Stimulated activated CD8-positive, alpha-beta memory T cell treated with anti-CD3 and anti-CD28 coated beads, Interleukin-15, amount 100 ng/mL, for 24 hours (primary cell): ENCODE data around the gene OBSL1.
A peak's percentile ranks its signal among the peaks of the same experiment; 100 is the strongest.

Source experiments
- DNase-seq: peaks from one replicate; pipeline ENCODE4 v3.0.0-alpha.2; 2020; ENCODE audit warnings: low read depth

The OBSL1 gene

DNA sequence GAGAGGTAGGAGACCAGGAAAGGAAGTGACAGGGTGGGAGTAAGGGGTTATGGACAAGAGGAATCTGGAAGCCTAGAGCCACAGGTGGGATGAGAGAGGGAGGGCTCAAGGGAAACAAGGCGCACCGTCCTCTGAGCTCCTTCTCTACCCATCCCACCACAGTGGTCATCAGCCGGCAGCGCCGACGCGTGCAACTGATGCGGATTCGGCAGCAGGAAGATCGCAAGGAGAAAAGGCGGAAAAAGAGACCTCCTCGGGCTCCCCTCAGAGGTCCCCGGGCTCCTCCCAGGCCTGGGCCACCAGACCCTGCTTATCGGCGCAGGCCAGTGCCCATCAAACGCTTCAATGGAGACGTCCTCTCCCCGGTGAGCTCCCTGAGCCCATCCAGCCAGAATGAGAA, 22.3 kb downstream of the OBSL1 start:
- no peak for DNase-seq

DNA sequence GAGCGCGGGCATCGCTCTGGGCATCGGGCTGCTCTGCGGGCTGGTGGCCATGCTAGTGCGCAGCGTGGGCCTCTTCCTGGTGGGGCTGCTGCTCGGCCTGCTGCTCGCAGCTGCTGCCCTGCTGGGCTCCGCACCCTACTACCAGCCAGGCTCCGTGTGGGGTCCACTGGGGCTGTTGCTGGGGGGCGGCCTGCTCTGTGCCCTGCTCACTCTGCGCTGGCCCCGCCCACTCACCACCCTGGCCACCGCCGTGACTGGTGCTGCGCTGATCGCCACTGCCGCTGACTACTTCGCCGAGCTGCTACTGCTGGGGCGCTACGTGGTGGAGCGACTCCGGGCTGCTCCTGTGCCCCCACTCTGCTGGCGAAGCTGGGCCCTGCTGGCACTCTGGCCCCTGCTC, 23.7 kb downstream of the OBSL1 start:
- DNase-seq = no peak

DNA sequence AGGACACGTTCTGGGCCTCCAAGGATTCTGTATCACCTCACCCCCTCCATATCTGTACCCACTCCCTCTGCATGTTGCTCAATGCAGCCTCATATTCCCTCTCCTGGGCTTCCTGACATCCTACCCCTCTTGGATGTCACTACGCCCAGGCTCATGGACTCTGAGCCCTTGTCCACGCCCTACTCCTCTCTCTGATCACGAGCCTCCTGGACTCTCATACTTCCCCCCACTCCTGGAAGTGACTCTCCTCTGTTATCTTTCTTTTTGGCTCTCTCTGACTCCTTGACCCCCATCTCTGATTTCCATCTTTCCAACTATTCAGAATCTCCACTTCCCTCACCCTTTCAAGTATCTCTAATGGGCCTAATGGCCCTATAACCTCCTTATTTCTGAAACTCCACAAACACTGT, 25.4 kb downstream of the OBSL1 start:
- no peak for DNase-seq

DNA sequence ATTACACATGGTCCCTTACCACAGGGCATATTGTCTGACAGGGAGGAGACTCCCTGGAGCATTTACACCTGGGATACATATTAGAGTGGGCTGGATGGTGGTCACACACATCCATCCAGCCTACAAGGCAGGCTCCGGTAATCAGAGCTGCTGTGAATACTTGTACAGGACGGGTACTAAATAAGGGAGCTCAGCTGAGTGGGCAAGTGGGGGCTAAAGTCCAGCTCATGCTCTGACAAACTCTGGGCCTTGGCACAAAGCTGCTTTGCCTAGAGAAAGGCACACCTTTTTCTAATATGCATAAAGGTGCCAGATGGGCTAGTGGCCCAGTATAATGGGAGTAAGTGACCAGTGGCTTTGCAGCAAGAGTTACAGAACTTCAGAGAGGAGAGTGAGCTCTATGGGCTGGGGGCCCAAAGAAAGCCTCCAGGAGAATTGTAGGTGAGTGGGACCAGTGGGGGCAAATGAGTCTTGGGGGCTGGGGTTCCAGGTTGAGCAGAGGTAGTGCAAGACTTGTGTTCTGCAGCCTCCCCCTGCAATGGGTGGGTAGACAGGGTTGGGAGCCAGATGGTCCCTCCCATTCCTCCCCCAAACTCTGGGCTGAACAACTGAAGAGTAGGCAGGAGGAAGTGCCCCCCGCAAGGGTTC, 25.9 kb downstream of the OBSL1 start:
- DNase-seq = no peak

DNA sequence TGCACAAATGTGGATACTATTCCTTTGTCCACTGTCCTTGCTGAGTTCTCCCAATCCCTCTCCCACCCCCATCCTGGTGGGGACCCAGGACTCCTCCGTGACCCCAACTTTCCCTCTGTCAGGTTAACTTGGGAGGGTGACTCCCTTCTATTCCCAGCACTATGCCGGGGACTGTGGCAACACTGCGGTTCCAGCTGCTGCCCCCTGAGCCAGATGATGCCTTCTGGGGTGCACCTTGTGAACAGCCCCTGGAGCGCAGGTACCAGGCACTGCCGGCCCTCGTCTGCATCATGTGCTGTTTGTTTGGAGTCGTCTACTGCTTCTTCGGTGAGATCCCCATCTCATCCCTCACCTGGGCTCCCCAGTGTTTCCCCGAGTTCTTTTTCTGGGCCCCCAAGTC, 26.8 kb downstream of the OBSL1 start:
- no peak for DNase-seq

DNA sequence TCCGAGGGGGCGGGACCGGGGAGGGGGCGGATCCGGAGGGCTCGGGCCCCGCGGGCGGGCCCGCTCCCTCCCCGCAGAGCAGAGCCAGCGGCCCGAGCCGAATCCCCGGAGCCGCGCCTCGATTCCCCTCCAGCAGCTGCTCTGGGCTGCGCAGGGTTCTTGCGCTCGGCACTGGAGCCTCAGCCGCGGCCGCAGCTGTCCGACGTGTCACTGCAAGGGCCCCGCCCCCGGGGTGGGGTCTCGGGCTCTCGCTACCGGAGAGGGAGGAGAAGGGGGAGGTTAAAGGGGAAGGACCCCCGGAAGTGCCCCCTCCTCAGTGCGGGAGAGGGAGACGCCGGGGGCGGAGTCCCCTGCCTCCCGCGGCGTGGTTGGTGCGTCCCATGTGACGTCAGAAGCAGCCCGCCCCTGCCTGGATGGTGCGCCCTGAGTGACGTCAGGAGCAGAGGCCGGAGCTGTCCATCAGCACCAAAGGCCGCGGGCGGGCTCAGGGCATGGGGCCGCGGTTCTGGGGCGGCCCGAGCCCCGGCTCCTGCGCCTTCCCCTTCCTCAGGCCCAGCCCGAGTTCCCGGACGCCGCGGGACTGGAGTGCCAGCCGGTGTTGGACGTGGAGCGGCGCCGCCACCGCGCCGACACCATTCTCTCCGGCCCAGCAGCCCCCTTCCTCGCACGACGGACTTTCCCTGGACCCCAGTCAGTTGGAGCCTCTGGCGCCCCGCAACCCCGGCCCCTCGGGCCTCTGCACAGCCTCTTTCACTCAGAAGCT, 27.6 kb downstream of the OBSL1 start, which contains the start of the genes CHPF and TMEM198:
CHPF (minus strand) TSS at position 214 of the 763 bp plus-strand sequence. CDS start 271 bp downstream, outside the sequence.
TMEM198 (plus strand) TSS at position 433 of the 763 bp plus-strand sequence. CDS start 700 bp downstream, outside the sequence.
- peak; percentile 79 for DNase-seq

DNA sequence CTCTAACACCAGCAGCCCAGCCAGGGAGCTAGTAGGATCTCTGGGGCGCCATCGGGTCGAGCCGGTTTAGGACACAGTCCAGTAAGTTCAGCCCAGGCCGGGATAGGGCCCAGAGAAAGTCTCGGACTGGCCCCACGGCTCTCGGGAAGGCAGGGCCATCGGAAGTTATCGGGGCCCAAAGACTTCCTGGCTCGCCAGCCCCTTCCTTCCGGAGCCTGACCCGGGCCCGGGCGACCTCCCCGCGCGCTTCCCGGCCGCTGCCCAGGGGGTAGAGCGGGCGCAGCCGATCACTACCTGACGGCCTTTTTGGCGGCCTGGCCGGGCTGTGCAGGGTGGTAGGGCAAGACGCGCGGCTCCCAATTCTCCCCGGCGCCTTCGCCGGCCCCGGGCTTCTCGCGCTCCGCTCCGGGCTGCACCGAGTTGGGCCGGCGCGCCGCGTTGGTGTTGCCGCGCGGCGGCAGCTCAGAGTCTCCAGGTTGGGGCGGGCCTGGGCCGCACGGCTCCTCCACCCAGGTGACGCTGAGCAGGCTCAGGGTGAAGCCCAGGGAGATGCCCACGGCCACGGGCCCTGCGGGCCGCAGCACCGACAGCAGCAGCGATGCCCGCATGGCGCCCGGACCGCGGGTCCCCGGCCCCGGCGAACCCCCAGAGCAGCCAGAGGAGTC, 28.3 kb downstream of the OBSL1 start:
- no peak for DNase-seq

DNA sequence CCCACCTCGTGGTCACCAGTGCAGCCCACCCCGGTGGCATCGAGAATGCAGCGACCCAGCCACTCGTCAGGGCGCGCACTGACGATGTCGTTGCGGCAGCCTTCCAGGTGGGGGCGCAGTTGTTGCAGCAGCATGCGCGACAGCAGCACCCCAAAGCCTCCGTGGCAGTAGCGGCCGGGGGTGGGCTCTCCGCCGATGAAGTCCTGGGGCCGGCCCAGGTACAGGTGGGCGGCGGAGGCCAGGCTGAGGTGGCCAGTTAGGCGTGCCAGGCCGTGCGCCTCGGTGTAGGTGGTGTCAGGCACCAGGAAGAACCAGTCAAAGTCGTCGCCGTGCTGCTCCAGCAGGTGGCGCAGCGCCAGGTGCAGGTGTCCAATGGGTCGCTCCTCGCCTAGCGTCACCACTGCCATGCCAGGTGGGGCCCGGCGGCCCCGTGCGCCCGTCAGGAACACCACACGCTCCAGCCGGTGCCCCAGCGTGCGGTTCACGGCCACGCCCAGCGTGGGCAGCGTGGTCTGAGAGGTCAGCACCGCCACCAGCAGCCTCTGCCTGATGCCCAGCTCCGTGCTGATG, 29.6 kb downstream of the OBSL1 start:
- DNase-seq = peak; percentile 67

DNA sequence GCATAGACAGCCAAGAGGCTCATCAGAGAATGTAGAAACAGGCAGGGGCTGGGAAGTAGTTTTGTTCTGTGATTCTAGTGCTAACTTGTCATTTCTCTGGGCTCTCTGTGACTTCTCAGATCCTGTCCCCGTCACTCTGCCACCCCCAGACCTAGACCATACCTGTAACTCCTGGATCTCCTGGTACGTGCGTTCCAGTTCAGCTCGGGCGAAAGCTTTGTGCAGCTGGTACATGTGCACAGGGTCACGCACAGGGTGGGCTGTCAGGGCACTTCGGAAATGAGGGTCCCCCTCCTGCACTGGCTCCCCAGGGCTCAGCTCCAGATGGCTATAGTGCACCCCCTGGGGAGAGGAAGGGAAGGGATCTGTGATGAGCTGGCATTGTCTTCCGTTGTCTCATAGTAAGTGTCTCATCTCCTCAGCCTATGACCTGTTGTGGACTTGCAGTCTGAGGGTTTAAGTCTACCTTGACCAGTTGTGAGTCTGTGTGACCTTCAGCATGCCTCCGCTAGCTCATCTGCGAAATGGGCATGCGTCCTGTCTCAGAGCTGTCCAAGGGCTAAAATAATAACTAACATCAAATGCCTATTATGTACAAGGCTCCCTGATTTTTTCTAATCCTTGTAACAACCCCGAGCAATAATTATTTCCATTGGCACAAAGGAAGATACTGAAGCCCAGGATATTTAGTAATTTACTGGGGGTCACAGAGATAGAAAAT, 30.4 kb downstream of the OBSL1 start:
- DNase-seq = no peak

DNA sequence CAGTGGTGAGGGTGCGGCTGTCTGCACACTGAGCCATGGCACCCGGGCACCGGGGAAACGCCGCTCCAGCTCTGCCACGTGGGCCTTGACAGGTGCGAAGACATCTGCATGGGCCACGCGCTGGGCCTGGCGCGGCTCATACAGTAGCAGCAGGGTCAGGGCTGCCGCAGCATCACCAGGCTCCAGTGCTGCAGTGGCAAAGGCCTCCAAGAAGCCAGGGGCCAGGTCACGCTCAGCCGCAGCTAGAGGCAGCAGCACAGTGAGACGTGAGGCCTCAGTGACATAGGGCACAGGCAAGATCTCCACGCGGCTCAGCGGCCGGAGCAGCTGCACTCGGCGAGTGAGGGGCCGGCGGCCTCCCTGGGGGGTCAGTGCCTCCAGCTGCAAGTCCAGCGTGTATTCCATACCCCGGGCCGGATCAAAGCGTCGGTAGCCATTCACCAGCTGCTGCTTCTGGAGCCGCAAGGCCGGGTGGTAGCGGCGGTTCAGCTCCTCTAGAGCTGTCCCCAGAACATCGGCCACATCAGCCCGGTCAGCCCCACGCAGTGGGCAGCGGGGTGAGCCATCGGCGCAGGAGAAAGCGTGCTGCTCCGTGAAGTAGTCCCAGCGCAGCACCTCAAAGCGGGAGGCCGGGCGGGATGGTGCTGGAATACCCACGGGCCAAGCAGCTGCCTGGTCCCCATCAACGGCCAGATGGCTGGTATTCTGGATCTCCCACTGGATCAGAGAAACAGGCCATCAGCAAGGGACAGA, 31.2 kb downstream of the OBSL1 start:
- DNase-seq = no peak

DNA sequence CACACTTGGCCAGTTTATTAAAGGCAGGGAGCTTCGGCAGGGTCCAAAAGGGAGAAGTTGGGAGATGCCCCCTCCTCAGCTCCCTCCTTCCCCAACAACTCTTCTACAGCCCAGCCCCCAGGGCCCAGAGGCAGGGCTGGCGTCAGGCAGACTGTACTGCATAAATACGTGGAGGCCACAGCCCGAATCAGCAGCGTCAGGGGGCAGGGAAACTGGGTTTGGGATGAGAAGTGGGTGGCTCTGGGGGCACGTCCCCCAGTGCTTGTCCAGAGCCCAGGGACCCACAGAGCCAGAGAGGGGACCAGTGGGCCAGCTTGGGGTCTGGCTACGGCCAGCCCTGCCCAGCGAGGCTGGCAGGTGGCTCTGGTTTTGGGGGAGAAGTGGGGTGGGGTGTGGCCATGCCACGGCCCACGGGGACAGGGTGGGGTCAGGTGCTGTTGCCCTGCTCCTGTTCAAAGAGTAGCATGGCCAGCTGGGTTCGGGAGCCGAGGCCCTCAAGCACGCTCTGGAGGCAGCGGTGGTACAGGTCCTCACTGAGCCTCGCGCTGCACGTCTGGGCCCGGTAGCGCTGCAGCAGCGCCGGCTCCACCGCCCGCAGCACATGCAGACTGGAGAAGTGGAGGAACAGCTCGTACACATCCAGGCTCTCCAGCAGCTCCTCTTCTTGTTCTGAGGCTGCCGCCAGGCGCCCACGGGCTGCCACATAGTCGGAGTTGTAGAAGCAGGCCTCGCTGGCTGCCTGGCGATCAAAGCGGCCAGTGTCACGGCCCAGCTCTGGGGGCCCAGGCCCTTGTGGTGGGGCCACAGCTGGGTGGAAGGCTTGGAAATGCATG, 32.2 kb downstream of the OBSL1 start:
- no peak for DNase-seq

DNA sequence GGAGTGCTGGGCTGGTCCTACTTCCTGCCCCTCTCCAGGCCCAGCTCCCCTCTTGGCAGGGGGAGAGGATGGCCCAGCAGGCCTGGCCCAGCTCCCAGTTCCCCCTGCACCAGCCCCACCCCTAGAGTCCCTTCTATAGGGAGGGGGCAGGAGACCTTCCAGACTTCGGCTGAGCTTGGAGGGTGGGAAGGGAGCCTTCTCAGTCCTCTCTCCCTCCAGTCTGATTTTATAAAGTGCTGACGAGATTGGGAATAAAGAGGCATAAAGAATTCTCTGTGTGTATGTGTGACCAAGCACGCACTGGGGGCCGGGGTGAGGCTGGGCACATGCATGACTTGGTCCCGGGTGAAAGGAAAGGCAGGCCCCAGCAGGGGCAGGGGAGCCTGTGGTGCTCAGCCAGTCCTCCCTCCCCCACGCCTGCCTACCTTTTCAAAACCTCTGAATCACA, 32.8 kb downstream of the OBSL1 start:
- DNase-seq = no peak

DNA sequence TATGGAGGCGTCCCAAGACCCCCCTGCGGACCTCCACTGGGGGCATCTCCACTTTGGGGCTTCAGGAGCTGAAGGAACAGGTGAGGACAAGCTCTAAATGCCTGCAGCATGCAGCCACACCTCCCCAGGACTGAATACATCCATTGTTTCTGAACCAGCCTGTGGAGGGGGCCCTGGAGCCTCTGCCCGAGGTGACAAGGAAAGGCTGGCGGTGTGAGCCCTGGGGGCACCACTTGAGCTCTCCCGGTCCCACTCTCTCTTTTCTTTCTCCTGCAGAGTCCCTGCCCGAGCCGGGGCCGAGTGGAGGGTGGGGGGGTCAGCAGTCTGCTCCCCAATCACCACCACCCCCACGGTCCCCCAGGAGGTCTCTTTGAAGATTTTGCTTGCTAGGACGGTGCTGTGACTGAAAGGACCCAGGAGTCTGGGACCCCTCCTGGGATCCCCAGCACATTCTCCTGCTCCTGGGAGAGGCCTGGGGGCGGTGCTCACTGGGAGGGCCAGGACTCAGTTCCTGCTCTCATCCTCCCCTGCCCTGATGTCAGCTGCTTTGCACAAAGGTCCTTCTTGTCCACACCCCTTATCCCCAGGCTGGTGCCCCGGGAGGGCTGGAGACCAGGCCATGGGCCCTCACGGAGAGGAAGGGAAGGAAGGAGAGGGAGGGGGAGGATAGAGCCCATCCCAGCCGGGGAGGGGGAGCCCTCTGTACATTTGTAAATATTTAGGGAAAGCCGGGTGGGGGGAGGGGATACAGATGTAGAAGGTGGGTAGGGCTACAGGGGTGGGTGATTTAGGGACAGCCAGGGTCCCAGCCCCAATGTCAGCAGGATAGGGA, 33.5 kb downstream of the OBSL1 start:
- DNase-seq = no peak

DNA sequence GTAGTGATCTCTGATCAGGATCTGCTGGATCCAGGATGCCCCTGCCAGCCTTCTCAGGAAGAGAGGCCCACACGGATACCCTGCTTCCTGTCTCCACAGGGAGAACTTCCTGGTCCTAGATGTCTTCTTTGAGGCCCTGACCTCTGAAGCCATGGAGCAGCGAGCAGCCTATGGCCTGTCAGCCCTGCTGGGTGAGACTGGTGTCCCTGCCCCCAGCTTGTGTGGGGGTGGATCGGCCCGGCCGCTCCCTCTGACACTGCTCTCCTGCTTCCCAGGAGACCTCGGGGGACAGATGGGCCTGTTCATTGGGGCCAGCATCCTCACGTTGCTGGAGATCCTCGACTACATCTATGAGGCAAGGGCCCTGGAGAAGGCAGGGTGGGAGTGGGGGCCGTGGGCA, 34.4 kb downstream of the OBSL1 start:
- DNase-seq = no peak

DNA sequence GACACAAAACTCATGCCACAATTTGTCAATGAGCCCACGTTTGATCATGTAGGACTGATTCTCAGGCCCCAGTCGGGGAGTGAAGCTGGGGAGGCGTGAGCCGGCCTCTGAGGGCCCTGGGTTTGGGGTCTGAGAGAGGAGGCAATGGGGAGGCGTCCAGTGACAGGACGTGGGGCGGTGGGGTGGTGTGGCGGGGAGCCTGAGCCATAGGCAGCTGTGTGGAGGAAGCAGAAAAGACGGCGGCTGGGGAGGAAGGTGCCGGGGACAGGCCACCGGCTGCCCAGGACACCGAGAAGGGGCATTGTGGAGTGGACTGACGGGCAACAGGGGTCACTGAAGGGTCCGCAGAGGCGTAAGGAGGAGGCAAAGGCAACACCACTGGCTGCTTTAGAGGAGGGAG, 34.9 kb downstream of the OBSL1 start:
- DNase-seq = no peak

DNA sequence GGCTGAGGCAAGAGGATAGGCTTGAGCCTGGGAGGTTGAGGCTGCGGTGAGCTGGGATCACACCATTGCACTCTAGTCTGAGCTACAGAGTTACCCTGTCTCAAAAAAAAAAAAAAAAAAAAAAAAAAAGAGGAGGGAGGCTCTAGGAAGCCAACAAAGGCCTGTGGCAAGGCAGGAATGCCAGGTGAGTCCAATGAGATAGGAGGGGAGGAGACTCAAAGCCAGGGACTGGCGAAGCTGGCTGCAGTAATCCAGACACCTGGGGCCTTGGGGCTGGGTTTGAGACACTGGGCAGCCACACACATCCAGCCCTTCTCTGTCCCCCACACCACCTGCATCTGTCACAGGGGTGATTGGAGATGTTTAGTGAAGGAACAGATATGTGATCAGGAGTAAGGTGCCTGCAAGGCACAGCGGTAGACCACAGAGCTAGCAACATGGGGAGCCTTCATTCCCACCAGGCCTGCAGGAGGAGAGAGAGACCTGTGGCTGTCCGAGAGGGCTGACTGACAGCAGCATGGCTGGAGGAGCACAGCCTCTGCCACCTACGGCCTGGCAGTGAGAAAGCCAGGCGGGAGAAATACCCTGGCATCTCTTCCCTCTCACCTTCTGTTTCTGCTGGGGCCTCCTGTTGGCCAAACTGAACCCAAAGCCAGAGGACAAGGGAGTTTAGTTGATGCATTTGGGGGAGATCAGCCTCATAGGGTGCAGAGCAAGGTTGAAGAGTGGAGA, 37.2 kb downstream of the OBSL1 start:
- DNase-seq = no peak

DNA sequence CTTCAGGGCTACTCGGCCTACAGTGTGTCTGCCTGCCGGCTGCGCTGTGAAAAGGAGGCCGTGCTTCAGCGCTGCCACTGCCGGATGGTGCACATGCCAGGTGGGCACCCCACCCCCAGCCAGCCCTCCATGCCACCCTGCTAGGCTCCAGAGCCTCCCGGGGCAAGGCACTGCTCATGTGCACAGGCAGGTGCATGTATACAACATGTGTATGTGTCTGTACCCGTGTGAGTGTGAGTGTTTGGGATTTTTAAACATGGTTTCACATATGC, 39.0 kb downstream of the OBSL1 start:
- DNase-seq = no peak

DNA sequence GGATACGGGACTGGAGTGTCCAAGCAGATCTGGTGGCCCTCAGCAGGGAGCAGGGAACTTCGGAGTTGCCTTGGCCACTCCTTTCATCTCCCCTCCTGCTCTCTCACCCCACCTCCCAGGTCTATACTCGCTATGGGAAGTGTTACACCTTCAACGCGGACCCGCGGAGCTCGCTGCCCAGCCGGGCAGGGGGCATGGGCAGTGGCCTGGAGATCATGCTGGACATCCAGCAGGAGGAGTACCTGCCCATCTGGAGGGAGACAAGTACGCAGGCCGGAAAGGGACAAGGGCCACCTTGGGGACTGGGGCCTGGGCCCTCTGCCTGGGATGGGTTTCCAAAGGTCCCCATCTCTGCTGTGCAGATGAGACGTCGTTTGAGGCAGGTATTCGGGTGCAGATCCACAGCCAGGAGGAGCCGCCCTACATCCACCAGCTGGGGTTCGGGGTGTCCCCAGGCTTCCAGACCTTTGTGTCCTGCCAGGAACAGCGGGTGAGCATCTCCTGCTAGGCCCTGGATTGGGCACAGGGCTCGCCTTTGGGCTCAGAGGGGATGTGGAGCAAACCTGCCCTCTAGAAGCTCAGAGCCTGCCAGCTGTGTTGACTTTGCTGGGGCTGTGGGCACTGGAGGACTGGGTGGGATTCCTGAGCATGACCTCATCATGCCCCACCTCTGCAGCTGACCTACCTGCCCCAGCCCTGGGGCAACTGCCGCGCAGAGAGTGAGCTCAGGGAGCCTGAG, 39.5 kb downstream of the OBSL1 start:
- DNase-seq = no peak
